Subcutaneous abdominal adipose tissue (tissue), 5 donors: ENCODE data around the gene SRRM5.

Experiments
- H3K27ac ChIP-seq: one replicate; pipeline ENCODE4 v1.7.0; 2013; ENCODE audit warnings: low read depth, mild to moderate bottlenecking, inconsistent platforms, low read length, moderate library complexity
- H3K27me3 ChIP-seq, 5 donors: one replicate each; pipeline ENCODE4 v1.7.0; 2013; ENCODE audit warnings: low read length in 5 of 5, inconsistent platforms in 1 of 5; ENCODE audit not compliant: control insufficient read depth in 5 of 5, insufficient read depth in 4 of 5
- H3K36me3 ChIP-seq, 5 donors: one replicate each; pipeline ENCODE4 v1.7.0; 2013; ENCODE audit warnings: low read length in 5 of 5; ENCODE audit not compliant: control insufficient read depth in 5 of 5, insufficient read depth in 5 of 5
- H3K4me1 ChIP-seq, 5 donors: one replicate each; pipeline ENCODE4 v1.7.0; 2013; ENCODE audit warnings: low read length in 5 of 5, mild to moderate bottlenecking in 3 of 5, moderate library complexity in 1 of 5; ENCODE audit not compliant: control insufficient read depth in 5 of 5, insufficient read depth in 5 of 5
- H3K4me3 ChIP-seq, 5 donors: one replicate each; pipeline ENCODE4 v1.7.0; 2013; ENCODE audit warnings: low read length in 5 of 5, low read depth in 1 of 5
- H3K9ac ChIP-seq, 5 donors: one replicate each; pipeline ENCODE4 v1.7.0; 2013; ENCODE audit warnings: low read length in 5 of 5, mild to moderate bottlenecking in 4 of 5, moderate library complexity in 3 of 5
- H3K9me3 ChIP-seq, 5 donors: one replicate each; pipeline ENCODE4 v1.7.0; 2013; ENCODE audit warnings: low read length in 5 of 5; ENCODE audit not compliant: control insufficient read depth in 5 of 5
- donor health status: healthy.
- donor health status: healthy.
- donor health status: healthy.
- donor health status: healthy.
- donor health status: healthy.

SRRM5 gene

GRCh38 chr19:43636121-43636683 lies 24.3 kb downstream of the SRRM5 start:
- H3K27me3 ChIP-seq, result peaks cover 5 to 34% (median 27%) of the 10 kb centered on the region in 5 donors
- no peak overlapping the region for H3K27ac ChIP-seq
- no peak overlapping the region for H3K9ac ChIP-seq
- H3K9me3 ChIP-seq, result no peaks in the 10 kb centered on the region
- no peak overlapping the region for H3K4me3 ChIP-seq
- peaks cover 0 to 14% (median 12%) of the 10 kb centered on the region in 5 donors for H3K4me1 ChIP-seq
- H3K36me3 ChIP-seq, result no peaks in the 10 kb centered on the region

GRCh38 chr19:43638214-43638994 lies 26.5 kb downstream of the SRRM5 start:
- H3K27ac ChIP-seq, result no peak overlapping the region

GRCh38 chr19:43638995-43639518 lies 27.2 kb downstream of the SRRM5 start:
- no peaks in the 10 kb centered on the region for H3K36me3 ChIP-seq
- peaks cover 5 to 40% (median 31%) of the 10 kb centered on the region in 5 donors for H3K27me3 ChIP-seq
- peaks cover 4 to 14% (median 12%) of the 10 kb centered on the region in 5 donors for H3K4me1 ChIP-seq
- no peaks in the 10 kb centered on the region for H3K9me3 ChIP-seq
- H3K4me3 ChIP-seq, result peak overlapping the region in 2 of 5 donors; percentile 17 to 45
- H3K27ac ChIP-seq, result no peak overlapping the region
- H3K9ac ChIP-seq, result no peak overlapping the region

More at GRCh38 chr19:43638214-43638994, 26.5 kb downstream of the SRRM5 start:
- Histone ChIP-seq H3K4me1 (peaks cover 4 to 14% (median 12%) of the 10 kb centered on the region in 5 donors), H3K9me3 (no peaks in the 10 kb centered on the region), H3K9ac (no peak overlapping the region), H3K27me3 (peaks cover 5 to 40% (median 31%) of the 10 kb centered on the region in 5 donors), H3K36me3 (no peaks in the 10 kb centered on the region), H3K4me3 (no peak overlapping the region)

GRCh38 chr19:43639519-43640423 lies 27.9 kb downstream of the SRRM5 start, which contains the start of gene CADM4:
Gene CADM4 (minus strand): TSS chr19:43639850. CDS start chr19:43639790, 60 bp downstream.
- Histone ChIP-seq H3K4me3 (peak within 1 kb of the TSS; percentile 45 to 78 (median 57)), H3K9ac (peak within 1 kb of the TSS in 3 of 5 donors; percentile 16 to 55 (median 41)), H3K4me1 (peaks cover 4 to 14% (median 12%) of the 10 kb centered on the region in 5 donors), H3K9me3 (no peaks in the 10 kb centered on the region), H3K27ac (no peak within 1 kb of the TSS), H3K36me3 (no peaks in the 10 kb centered on the region), H3K27me3 (peaks cover 4 to 40% (median 31%) of the 10 kb centered on the region in 5 donors)

- Histone ChIP-seq H3K27ac (no peak overlapping the region), H3K27me3 (peaks cover 0 to 38% (median 29%) of the 10 kb centered on the region in 5 donors), H3K4me1 (peaks cover 4 to 14% (median 12%) of the 10 kb centered on the region in 5 donors), H3K9me3 (no peaks in the 10 kb centered on the region), H3K36me3 (no peaks in the 10 kb centered on the region), H3K9ac (peak overlapping the region in 3 of 5 donors; percentile 16 to 55 (median 41)), H3K4me3 (peak overlapping the region in 4 of 5 donors; percentile 56 to 78 (median 63))
Observed at GRCh38 chr19:43640424-43640757, 28.5 kb downstream of the SRRM5 start.

GRCh38 chr19:43641333-43641732 lies 29.4 kb downstream of the SRRM5 start:
- Histone ChIP-seq H3K27me3 (peaks cover 0 to 28% (median 26%) of the 10 kb centered on the region in 5 donors), H3K4me3 (no peak overlapping the region), H3K4me1 (peaks cover 4 to 14% (median 12%) of the 10 kb centered on the region in 5 donors), H3K9ac (peak overlapping the region in 1 of 5 donors; percentile 75), H3K9me3 (peaks cover 0 to 2% (median 0%) of the 10 kb centered on the region in 5 donors), H3K36me3 (peaks cover 0 to 4% (median 0%) of the 10 kb centered on the region in 5 donors), H3K27ac (no peak overlapping the region)

- Histone ChIP-seq H3K27me3 (peaks cover 0 to 28% (median 24%) of the 10 kb centered on the region in 5 donors), H3K9ac (no peak overlapping the region), H3K9me3 (peaks cover 0 to 3% (median 0%) of the 10 kb centered on the region in 5 donors), H3K36me3 (peaks cover 0 to 9% (median 0%) of the 10 kb centered on the region in 5 donors), H3K4me3 (no peak overlapping the region), H3K27ac (no peak overlapping the region), H3K4me1 (peaks cover 4 to 14% (median 12%) of the 10 kb centered on the region in 5 donors)
Observed at GRCh38 chr19:43642531-43642930, 30.6 kb downstream of the SRRM5 start.

- Histone ChIP-seq H3K4me1 (peaks cover 4 to 14% (median 12%) of the 10 kb centered on the region in 5 donors), H3K27ac (no peak overlapping the region), H3K36me3 (peaks cover 0 to 13% (median 4%) of the 10 kb centered on the region in 5 donors), H3K27me3 (peaks cover 0 to 24% (median 22%) of the 10 kb centered on the region in 5 donors), H3K4me3 (no peak overlapping the region), H3K9me3 (peaks cover 0 to 3% (median 0%) of the 10 kb centered on the region in 5 donors), H3K9ac (no peak overlapping the region)
Observed at GRCh38 chr19:43643326-43643725, 31.4 kb downstream of the SRRM5 start.

GRCh38 chr19:43644181-43644580 lies 32.3 kb downstream of the SRRM5 start:
- Histone ChIP-seq H3K9me3 (peaks cover 0 to 3% (median 0%) of the 10 kb centered on the region in 5 donors), H3K27ac (no peak overlapping the region), H3K27me3 (peaks cover 0 to 15% (median 14%) of the 10 kb centered on the region in 5 donors), H3K36me3 (peaks cover 0 to 21% (median 12%) of the 10 kb centered on the region in 5 donors), H3K9ac (no peak overlapping the region), H3K4me1 (peaks cover 4 to 10% (median 9%) of the 10 kb centered on the region in 5 donors), H3K4me3 (no peak overlapping the region)
